Activated T-helper 9 cell treated with anti-CD3 and anti-CD28 coated beads, Interleukin-2, amount 50 U/mL, for 16 hours (primary cell): ENCODE results near the gene RIMS4.

ENCODE experiments used
- DNase-seq: peaks from one replicate; pipeline ENCODE4 v3.0.0-alpha.2; 2020; ENCODE audit warnings: low read depth

Gene RIMS4

DNA sequence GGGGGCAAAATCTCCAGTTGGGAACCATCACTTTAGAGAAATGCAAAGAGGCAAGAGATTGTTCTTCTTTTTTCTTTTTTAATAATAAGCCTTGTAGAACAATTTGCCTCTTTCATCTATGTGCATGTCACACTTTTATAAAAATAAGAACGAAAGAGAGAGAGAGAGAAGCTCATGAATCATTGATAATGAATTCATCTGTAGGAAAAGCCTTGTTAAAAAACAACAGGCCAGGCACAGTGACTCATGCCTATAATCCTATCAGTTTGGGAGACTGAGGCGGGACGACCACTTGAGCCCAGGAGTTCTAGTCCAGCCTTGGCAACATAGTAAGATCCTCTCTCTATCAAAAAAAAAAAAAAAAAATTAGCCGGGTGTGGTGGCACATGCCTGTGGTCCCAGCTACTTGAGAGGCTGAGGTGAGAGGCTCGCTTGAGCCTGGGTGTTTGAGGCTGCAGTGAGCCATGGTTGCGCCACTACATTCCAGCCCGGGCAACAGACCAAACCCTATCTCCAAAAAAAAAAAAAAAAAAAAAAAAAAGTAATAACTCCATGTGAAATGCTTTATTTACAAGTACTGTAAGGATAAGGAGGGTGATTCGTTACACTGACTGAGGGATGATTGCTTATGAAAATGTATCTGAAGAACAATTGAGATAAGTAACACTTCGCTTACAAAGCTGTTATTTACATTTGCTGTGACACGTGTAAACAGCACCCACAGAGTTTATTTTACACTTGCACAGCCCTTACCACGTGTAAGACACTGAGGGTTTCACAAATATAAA is 89.2 kb downstream of the RIMS4 start:
- no peak for DNase-seq

DNA sequence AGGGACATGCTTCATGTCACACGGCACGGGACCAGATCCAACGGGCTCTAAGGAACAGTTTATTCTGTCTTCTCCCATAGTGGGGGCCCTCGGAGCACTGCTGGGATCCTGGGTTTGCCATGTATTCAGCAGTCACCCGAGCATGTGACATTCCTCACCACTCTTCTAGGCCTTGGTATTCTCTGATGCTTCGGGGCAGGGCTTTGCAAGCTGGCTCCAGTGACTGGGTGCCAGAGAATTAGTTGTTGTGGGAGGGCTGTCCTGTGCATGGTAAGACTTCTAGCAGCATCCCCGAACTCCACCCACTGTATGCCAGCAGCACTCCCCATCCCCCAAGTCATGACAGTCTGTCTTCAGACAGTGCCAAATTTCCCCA is 89.7 kb downstream of the RIMS4 start:
- DNase-seq, result no peak

- DNase-seq, result no peak
Measured at GRCh38 chr20:44719841-44720240, 90.5 kb downstream of the RIMS4 start.

GRCh38 chr20:44717986-44718385 is 92.4 kb downstream of the RIMS4 start:
- no peak for DNase-seq

DNA sequence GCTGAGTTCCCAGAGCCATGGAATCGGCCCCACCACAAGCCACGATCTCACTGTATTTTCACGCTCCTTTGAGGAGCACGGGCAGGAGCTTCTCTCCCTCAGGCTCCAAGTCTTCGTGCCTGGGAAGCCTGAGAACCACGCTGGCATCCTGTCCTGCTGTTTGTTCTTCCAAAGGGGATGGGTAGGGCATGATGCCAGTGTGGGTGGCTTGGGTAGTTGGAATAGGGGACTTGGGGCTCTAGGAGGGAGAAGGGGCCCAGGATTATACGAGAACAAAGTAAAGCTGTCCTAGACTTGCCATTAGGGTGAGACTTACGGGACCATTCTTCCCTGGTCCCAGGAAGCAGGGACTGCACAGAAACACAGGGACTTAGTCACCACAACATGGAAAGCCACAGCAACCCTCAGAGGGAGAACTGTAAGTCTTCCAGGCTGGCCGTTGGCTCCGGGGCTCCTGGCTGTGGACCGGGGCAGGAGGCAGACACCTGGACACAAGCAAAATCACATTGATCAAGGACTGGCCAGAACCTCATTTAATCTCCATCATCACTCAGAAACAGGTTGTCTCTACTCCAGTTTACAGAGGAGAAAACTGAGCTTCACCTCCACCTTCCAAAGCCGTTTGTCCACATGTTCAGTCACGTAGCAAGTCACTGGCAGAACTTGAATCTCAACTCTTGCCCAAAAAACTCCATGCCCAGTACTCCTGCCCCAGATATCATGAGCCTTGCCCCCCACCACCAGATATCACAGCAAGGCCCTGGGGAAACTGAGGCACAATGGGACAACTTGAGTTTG is 93.8 kb downstream of the RIMS4 start:
- DNase-seq, result no peak

GRCh38 chr20:44715499-44716308 is 94.6 kb downstream of the RIMS4 start:
- DNase-seq, result no peak

- no peak for DNase-seq
Measured at GRCh38 chr20:44714701-44715498, 95.4 kb downstream of the RIMS4 start, which contains the start of gene CCN5. TSS of gene CCN5 (plus strand) at chr20:44715369. CDS start at chr20:44715391, 22 bp downstream.

DNA sequence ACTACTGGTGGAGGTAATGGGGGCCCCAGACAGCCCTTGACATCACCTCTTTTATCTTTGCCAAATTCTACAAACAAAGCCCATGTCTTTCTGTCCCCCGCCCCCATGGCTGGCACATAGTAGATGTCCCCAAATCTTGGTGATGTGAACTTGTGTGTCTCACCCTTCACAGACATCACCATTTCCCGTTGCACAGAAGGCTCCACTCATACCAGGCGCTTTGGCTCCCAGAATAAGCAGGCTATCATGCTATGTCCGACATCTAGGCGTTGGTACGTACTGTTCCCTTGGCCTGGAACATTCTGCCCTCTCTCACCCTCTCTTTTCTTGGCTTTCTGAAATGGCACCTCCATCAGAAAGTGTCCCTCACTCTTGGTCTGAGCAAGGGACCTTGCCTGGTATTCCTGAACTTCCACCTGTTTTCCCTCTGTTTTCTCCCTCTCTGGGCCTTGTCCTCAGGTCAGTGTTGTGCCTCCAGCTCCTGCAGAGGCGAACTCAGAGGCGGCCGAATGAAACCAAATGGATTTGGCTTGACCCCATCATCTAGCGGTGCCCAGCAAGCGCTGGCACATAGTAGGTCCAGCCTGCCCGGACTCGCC is 96.1 kb downstream of the RIMS4 start:
- DNase-seq, result no peak

- no peak for DNase-seq
Measured at GRCh38 chr20:44711237-44711636, 99.1 kb downstream of the RIMS4 start.

DNA sequence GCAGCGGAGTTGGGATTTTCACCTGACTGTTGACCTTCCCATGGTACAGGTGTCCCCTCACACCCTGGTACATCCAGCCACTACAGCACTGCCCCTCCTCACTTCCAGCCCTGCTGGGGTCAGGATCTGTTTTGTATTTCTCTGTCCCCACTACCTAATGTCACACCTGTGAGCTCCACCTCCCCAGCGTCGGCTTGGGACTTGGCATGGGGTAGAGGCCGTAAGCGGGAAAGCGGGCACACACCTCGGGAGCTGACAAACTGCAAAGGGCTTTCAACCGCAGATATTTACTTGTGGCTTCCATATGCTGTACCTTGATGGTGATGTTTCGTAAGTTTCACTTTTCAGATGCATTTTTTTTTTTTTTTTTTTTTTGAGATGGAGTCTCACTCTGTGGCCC is 100.5 kb downstream of the RIMS4 start:
- DNase-seq, result no peak

DNA sequence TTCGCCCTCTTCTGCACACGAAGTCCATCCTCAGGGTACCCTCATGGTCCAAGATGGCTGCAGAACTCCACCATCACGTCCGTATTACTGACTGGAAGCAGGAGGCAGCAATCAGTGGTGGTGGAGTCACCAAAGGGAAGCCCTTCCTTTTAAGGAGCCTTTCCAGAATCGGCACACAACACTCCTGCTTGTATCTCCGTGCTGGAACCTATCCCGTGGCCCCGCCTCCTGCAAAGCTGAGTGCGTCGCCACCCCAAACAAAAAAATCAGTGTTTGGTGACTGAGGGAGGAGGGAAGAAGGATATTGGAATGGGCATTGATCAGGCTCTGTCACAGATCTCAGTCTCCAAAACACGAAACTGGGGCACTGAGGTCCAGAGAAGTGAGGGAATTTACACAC is 101.0 kb downstream of the RIMS4 start:
- DNase-seq, result no peak

DNA sequence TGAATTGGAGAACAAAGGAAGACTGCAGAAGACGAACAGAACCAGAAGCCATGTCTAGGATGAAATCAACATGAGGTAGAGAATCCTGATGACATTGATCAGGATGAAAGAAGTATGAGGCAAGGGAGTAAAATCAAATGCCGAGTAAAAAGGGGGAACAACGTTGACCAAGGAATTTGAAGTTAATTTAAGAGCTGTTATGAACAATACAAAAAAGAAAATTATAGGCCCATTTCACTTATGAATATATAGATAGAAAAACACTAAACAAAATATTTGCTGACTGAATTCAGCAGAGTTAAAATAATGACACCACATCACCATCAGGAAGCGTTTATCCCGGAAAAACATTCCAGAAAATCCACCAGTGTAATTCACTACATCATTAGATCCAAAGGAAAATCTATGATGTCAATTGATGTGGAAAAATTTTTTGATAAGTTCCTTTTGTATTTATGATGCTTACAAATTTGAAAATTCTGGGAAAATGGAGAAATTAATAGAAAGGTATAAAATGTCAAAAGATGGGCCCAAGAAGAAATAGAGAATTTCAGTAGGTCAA is 103.2 kb downstream of the RIMS4 start:
- no peak for DNase-seq

GRCh38 chr20:44706301-44707017 is 103.9 kb downstream of the RIMS4 start:
- no peak for DNase-seq

DNA sequence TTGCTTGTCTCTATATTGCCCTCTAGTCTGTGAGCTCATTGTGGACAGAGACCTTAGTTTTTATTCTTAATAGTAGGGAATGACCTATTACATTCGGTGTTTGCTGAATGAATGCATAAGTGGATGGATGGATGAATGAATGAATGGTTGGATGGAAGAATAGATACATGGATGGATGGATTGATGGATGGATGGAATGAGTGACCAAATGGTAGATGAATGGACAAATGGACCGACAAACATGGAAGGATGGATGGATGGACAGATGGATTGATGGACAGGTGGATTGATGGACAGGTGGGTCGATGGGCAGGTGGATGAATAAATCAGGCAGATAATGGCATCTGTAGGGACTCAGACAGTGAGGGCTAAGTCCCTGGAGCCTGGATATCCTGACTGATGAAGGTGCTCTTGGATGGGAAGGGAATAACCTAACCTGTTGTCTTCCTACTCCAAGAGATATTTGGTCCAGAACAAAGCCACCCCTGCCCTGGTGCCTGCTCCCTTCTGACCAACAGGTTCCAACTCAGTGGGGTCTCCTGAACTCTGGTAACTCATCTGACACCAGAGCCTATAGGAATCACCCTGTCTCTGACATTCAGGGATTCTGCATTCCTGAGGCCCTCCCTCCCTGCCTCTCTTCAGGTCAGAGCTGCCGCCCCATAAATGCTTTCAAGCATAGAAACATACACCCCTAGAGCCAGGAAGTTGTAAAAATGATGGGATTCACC is 104.8 kb downstream of the RIMS4 start:
- no peak for DNase-seq

- no peak for DNase-seq
Measured at GRCh38 chr20:44704551-44704971, 105.8 kb downstream of the RIMS4 start.

DNA sequence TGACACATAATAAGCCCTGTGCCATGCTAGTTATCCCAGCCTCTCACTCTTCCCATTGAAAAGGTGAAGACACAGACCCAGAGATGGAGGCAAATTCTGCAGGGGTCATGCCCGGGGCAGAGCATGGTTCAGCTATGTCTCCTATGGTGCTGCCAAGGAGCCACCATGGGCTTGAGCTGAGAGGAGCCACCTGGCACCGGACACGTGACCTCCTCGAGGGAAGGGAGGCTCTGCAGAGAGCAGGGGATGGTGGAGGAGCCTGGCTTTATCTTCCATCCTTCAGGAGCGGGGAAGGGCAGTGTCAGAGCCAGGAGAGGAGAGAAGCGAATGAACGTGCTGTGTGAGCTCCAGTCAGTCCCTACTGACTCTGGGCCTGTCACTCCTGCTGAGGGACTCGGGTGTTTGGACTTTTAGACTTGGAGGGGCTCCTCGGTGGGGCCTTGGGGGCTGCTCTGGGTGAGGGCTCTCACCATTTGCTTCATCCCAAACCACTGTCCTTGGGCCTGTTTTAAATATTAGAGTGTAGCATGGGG is 106.3 kb downstream of the RIMS4 start:
- DNase-seq, result no peak

GRCh38 chr20:44703183-44703925 is 107.0 kb downstream of the RIMS4 start:
- no peak for DNase-seq

- DNase-seq, result no peak
Measured at GRCh38 chr20:44702776-44703175, 107.6 kb downstream of the RIMS4 start.

DNA sequence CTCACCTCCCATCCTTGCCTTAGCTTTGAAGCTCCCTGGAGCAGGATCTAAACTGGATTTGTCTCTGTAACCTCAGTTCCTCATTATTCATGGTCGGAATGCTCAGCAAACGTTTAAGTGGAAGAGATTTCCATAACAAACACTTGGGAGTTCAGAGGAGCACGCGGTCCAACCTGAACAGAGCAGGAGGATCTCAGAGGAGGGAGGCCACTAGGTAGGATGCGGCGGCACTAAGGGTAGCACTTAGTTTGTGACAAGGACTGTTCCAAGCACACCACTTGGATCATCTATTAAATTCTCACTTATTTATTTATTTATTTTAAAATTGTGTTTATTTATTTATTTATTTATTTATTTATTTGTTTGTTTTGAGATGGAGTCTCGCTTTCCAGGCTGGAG is 108.5 kb downstream of the RIMS4 start:
- DNase-seq, result no peak
